IPS-18c (cell line): ENCODE results near the gene FAM107B.

Source experiments
- H3K4me3 ChIP-seq: 2 replicates; pipeline ENCODE4 v1.7.0; 2013; ENCODE audit warnings: low read depth, mild to moderate bottlenecking, low read length, moderate library complexity; ENCODE audit not compliant: insufficient read depth
- H3K9me3 ChIP-seq: one replicate; pipeline ENCODE4 v1.6.1; 2013; ENCODE audit warnings: mild to moderate bottlenecking, low read length, moderate library complexity; ENCODE audit not compliant: control insufficient read depth, insufficient read depth

FAM107B gene

GRCh38 chr10:14784459-14785055 lies 9.9 kb upstream of the FAM107B start:
- no peak overlapping the region for H3K4me3 ChIP-seq
- H3K9me3 ChIP-seq, result peaks cover 2% of the 10 kb centered on the region

DNA sequence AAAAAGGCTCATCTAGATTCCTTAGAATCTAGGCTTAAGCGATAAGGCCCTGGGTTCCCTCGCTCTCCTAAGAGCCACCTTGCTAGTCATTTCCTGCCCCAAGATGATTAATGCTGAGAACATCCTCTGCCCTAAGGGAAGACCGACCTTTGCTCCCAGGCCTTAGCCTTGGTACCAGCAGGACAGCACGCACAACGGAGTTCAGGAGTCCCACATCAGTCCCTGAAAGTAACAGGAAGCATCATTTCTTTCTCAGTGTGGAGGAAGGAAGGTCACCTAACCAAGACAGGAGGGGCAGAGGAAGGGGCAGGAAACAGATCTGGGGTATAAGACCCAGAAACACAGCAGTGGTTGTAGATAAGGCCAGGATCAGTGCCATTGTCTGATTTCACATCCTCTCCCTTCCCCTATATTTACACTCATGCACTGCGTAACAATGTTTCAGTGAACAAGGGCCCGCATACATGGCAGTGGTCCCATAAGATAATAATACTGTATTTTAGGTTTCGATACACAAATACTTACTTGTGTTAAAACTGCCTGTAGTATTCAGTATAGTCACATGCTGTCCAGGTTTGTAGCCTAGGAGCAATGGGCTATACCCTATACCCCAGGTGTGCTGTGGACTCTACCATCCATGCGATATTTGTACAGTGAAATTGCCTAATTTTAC lies 8.1 kb upstream of the FAM107B start:
- Histone ChIP-seq H3K9me3 (peaks cover 2% of the 10 kb centered on the region), H3K4me3 (no peak overlapping the region)

GRCh38 chr10:14781763-14782162 lies 7.1 kb upstream of the FAM107B start:
- Histone ChIP-seq H3K9me3 (peaks cover 2% of the 10 kb centered on the region), H3K4me3 (no peak overlapping the region)

- Histone ChIP-seq H3K4me3 (no peak overlapping the region), H3K9me3 (no peaks in the 10 kb centered on the region)
These were observed 4.4 kb upstream of the FAM107B start for GRCh38 chr10:14779001-14779651.

DNA sequence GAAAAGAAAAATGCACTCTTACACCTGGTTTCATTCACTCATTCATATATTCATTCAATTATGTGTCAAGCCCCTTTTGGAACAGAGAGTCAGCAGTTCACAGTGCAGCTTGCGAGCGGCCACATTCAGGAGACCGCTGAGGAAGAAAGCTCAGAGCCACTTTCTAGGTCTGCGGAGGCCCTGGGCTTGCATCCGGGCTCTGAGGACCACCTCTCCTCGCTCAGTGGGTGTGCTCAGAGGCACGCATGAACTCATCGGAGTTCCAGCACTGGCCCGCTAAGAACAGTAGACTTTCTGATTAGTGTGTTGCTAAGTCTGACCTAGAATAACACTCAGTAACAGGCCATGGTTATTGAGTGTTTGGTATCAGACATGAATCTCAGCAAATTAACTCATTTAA lies 1.8 kb upstream of the FAM107B start:
- no peaks in the 10 kb centered on the region for H3K9me3 ChIP-seq
- H3K4me3 ChIP-seq, result no peak overlapping the region

- Histone ChIP-seq H3K9me3 (no peaks in the 10 kb centered on the region), H3K4me3 (no peak overlapping the region)
These were observed 959 bp upstream of the FAM107B start for GRCh38 chr10:14775656-14776055.

DNA sequence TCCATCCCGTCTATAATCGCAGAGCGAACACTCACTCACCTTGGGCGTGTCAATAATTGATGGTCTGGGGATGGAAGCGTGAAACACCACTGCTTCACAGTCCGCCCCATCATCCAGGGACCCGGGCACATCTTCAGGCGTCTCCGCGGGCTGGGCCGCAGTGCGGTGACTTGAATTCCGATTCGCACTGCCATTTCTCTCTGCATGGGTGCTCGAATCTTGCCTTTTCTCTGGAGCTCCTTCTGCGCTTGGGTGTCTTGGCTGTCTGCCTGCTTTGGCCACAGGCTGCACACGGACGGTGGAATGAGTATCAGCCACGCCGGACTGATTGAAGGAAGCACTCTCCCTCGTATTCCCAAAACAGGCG lies 500 bp downstream of the FAM107B start:
- Histone ChIP-seq H3K4me3 (no peak overlapping the region), H3K9me3 (no peaks in the 10 kb centered on the region)

DNA sequence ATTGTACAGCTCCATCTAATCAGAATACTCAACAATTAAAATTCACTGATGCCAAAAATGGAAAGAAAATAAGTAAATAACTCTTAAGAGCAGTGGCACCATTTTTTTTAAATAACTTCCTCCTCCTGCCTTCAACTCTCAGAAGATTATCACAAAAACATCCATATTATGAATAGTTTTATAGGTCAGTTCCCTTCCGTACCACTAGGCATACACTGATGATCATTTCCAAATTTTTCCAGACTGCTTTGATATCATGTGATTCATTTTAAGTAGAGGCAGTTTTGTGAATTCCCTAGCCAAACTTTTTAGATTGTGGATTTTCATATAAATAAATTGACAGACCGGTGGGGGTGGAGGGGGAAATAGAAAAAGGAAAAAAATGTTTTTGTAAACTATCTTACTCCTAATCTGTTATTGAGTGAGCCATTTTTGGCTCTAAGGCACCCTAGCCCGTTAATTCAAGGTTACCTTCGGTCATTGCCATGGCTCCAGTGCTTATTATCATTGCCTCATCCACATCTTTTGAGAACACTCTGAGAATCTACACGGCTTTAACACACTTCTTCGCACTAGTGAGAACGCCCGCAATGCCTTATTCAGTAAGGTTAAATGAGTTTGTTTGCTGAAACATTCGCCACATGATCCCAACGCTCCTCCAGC lies 1.0 kb downstream of the FAM107B start:
- Histone ChIP-seq H3K9me3 (no peaks in the 10 kb centered on the region), H3K4me3 (no peak overlapping the region)

GRCh38 chr10:14772399-14772798 lies 2.3 kb downstream of the FAM107B start:
- Histone ChIP-seq H3K9me3 (no peaks in the 10 kb centered on the region), H3K4me3 (no peak overlapping the region)

GRCh38 chr10:14770927-14771326 lies 3.8 kb downstream of the FAM107B start:
- Histone ChIP-seq H3K4me3 (no peak overlapping the region), H3K9me3 (no peaks in the 10 kb centered on the region)

DNA sequence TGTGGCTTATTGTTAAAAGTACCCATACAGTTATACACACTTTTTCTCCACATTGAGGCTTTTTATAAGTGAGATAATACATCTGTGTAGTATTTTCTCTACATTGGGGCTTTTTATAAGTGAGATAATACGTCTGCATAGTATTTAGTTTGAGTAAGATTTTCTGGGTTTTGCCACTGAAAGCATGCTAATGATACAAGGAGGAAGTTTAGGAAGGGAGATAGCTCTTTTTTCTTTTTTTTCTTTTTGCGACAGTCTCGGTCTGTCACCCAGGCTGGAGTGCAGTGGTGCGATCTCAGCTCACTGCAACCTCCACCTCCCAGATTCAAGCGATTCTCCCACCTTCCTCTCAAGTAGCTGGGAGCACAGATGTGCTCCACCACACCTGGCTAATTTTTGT lies 13.3 kb downstream of the FAM107B start:
- H3K9me3 ChIP-seq, result no peaks in the 10 kb centered on the region
- no peak overlapping the region for H3K4me3 ChIP-seq

- H3K9me3 ChIP-seq, result no peaks in the 10 kb centered on the region
These were observed 15.6 kb downstream of the FAM107B start for GRCh38 chr10:14758994-14759664.

DNA sequence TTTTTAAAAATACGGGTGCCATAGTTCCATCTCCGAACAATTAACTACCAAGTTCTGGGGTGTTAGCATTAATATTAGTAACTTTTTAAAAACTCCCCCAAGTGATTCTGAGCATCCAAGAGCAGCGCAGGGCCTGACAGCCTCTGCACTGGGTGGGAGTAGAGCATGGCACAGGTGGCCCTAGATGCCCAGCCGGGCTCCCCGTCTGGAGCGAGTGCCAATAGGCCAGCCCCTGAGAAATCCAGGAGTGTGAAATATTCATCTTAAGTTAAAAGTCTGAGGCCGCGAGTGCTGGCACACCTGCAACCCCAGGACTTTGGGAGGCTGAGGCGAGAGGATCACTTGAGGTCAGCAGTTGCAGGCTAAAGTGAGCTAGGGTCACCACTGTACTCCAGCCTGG lies 16.2 kb downstream of the FAM107B start:
- H3K4me3 ChIP-seq, result no peak overlapping the region
- no peaks in the 10 kb centered on the region for H3K9me3 ChIP-seq

More at GRCh38 chr10:14758994-14759664, 15.6 kb downstream of the FAM107B start:
- H3K4me3 ChIP-seq, result no peak overlapping the region

- Histone ChIP-seq H3K4me3 (no peak overlapping the region), H3K9me3 (no peaks in the 10 kb centered on the region)
These were observed 16.7 kb downstream of the FAM107B start for GRCh38 chr10:14757986-14758385.

DNA sequence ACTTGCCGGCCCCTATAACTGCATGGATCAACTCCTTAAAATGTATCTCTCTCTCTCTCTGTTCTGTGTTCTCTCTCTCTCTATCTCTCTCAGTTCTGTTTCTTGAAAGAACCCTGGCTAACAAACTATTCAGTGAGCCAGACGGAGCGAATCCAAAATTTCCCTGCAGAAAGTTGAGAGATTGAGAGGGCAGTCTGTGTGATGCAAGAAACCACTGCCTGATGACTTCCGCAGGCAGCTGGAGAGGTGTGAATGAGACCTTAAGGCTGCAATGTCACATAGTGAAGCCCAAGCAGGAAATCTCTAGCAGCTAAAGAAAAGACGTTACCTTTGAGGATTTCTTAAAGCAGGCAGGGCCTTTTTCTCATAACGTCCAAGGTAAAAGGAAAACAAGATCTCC lies 17.3 kb downstream of the FAM107B start:
- no peak overlapping the region for H3K4me3 ChIP-seq
- no peaks in the 10 kb centered on the region for H3K9me3 ChIP-seq

DNA sequence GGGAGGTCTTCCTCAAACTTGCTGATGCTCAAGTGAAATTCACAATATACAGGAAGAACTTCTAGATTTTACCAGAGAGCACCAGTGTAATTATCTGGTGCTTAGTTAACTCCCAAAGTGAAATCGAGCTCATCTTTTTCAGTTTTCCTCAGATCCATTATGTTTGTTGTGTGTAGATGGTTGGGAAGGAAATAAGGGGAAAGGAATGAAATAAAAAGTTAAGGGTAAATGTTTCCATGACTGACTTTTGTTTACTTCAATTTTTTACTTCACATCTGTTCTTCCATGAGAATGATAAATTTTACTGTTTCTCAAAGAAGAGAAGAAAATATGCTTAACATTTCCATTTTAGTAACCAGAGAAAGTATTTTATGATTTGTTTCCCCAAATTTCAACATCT lies 21.3 kb downstream of the FAM107B start:
- H3K4me3 ChIP-seq, result no peak overlapping the region
- H3K9me3 ChIP-seq, result no peaks in the 10 kb centered on the region

DNA sequence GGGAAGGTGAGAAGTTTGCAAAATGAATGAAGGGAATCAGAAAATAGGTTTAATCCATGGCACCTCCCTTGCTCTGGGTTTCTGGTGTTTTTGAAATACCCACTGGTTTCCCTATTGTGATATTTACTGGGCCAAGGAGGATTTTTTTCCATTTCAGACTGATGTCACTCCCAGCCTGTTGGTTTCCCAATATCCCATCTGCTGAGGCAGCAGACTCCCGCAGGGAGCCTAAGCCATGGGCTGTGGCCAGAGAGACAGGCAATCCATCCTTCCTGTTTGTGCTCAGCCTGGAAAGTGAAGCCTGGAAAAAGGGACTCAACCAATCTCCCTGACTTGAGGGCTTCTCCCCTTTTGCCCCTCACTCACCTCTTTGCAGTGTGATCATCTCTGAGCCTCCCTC lies 22.8 kb downstream of the FAM107B start:
- Histone ChIP-seq H3K9me3 (no peaks in the 10 kb centered on the region), H3K4me3 (no peak overlapping the region)
